ENCODE measurements around the gene JAZF1.

- TF ChIP-seq, protein P1, sequence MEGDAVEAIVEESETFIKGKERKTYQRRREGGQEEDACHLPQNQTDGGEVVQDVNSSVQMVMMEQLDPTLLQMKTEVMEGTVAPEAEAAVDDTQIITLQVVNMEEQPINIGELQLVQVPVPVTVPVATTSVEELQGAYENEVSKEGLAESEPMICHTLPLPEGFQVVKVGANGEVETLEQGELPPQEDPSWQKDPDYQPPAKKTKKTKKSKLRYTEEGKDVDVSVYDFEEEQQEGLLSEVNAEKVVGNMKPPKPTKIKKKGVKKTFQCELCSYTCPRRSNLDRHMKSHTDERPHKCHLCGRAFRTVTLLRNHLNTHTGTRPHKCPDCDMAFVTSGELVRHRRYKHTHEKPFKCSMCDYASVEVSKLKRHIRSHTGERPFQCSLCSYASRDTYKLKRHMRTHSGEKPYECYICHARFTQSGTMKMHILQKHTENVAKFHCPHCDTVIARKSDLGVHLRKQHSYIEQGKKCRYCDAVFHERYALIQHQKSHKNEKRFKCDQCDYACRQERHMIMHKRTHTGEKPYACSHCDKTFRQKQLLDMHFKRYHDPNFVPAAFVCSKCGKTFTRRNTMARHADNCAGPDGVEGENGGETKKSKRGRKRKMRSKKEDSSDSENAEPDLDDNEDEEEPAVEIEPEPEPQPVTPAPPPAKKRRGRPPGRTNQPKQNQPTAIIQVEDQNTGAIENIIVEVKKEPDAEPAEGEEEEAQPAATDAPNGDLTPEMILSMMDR (IDR thresholded peaks at IDR 0.05), result no peak
- no peak for TF ChIP-seq POLR2A (IDR thresholded peaks at IDR 0.05)
Observed at GRCh38 chr7:27995228-27995627, 185.4 kb downstream of the JAZF1 start.
